ENCODE measurements around the gene ARPC5.

ARPC5 gene

DNA sequence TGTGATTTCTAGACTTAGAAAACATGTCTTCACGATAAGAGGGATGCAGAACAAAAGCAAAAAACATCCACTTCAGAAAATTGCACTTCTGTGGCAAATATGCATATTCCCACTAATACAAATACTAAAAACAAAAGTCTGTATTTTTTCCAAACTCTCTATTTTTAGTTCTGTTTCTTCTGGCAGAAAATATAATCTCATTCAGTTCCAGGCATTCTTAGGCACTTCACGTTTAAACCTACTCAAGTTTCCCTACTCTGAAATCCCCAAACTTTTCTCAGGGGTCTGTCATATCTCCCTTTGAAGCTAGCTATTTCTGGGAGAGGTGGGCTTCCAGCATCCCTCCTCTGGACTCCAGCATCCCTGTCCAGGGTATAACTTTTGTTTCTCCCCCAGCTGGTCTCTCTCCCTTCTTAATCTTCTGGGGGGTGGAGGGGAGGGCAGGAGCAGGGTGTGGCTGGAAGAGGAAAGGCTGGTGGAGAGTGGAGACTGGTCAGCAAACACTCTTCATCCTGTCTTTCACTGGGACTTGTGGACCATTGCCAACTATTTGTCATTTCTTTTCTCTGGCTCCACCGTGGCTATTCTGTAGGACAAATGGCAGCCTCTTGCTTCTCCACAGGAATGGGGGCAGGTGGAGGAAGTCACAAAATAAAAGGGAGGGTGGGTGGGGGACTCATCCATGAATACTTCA is 25.7 kb downstream of the ARPC5 start:
- DNase-seq = peak; percentile 60

GRCh38 chr1:183609313-183609712 is 26.3 kb downstream of the ARPC5 start:
- DNase-seq = peak; percentile 86

GRCh38 chr1:183607322-183607980 is 28.1 kb downstream of the ARPC5 start:
- DNase-seq = no peak

DNA sequence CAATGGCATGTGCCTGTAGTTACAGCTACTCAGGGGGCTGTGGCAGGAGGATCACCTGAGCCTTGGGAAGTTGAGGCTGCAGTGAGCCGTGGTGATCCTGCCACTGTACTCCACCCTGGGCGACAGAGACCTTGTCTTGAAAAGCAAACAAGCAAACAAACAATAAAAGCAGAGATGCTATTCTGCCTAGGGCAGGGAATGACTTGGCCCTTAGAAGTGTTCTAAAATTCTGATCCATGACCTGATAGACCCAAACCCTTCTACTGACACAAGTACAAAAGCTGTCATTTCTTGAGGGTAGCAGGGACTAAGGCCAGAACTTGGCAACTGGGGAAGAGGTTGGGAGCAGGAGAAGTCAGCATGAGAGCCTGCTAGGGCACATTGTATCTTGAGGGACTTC is 29.7 kb downstream of the ARPC5 start:
- DNase-seq = no peak

DNA sequence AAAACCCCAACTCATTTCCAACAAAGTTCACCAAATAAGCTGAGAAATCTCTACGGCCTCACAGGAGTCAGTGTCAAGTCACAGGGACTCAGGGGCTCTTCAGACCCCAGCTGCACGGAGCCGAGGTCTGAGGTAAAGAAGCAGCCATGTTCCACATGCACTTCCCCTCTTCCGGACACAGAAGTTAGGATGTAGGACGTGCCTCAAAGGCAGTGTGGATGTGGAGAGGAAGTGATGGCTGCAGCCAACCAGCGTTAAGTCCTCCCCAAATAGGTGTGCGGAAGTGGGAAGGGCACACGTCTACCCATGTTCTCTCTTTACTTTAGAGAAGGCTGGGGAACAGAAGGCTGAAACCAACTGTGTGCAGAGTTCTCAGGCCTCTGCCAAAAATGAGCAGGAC is 30.8 kb downstream of the ARPC5 start:
- DNase-seq = no peak

GRCh38 chr1:183604038-183604808 is 31.4 kb downstream of the ARPC5 start:
- peak; percentile 96 for DNase-seq

DNA sequence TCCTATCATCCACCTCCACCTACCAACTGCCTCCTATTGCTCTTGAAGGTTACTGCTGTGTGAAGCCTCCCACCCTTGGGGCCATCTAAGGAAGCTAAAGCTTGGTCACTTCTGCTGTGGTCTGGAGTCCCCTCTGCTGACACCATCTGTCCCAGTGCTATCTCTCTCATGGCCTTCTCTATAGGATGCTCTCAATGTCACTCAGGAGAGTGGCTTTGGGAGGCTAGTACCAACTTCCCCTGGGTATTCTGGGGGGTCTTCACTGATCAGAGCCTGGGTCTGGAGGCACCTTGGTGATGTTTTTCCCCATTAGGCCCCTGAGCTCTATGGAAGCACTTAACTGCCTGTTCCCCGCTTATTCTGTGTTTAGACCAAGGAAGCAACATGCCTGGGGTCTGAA is 33.1 kb downstream of the ARPC5 start:
- no peak for DNase-seq

- no peak for DNase-seq
Observed at GRCh38 chr1:183600634-183601033, 34.9 kb downstream of the ARPC5 start.

DNA sequence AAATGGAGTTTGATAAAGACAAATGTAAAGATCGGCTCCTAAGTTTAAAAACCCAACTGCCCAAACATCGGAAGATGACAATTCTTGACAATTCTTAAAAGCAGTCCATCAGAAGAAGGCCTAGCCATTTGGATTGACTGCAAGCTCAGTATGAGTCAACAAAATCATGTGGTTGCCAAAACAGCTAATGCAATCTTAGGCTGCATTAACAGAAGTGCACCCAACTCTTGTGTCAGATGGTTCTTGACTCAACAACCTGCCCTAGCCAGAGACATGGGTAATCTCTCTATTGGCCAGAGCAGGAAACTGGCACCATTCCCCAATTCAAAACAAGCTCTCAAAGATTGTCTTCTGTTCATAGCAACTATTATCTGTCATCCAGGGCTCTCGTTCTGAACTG is 35.4 kb downstream of the ARPC5 start:
- DNase-seq = peak; percentile 82

GRCh38 chr1:183598386-183598785 is 37.2 kb downstream of the ARPC5 start:
- peak; percentile 70 for DNase-seq

DNA sequence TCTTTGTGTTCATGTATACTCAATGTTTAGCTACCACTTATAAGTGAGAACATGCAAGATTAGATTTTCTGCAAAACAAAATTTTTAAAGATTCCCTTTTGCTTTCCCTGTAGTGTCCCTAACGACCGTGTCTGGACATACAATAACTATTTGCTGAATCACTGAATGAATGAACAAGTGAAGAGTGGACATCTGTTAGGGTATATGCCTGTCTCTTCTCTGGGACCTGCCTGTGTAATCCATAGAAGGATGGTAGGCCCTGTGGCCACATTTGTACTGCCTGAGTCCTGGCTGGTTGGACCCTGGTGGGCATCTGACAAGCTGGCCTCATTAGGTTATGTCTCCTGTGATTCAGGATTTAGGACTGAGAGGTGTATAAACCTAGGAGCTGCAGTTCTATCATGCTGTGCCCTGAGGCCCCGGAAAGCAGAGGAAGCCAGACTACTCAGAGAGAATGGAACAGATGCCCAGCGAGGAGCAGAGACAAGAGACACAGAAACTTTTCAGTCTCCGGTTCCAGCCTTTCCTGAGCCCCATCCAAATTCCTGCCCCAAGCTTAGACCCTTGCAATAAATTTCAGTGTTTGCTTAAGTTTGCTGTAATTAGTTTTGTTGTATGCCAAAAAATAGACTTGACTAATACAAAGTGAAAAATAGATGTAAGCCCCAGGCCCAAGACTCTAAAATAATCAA is 37.8 kb downstream of the ARPC5 start:
- DNase-seq = no peak

DNA sequence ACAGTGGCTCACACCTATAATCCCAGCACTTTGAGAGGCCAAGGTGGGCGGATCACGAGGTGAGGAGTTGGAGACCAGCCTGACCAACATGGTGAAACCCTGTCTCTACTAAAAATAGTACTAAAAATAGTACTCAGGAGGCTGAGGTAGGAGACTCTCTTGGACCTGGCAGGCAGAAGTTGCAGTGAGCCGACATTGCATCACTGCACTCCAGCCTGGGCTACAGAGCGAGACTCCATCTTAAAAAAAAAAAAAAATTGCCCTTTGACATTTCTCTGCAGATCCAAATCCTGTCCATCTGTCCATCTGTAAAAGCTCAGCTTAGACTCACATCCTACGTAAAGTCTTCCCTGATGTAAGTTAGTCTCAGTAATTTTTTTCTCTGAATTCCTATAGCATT is 39.1 kb downstream of the ARPC5 start:
- DNase-seq = no peak

DNA sequence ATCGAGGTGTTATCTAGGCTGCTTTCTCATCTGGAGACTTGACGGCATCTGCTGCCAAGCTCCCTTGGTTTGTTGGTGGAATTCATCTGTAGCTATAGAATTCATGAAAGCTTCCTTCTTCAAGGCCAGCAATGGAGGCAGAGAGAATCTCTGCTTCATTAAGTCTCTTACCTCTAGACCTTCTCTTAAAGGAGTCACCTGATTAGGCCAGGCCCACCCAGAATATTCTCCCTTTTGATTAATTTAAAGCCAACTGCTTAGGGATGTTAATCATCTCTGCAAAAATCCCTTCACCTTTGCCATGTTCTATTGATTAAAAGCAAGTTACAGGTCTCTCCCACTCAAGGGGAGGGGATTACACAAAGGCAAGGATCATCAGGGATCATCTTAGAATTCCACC is 40.0 kb downstream of the ARPC5 start:
- DNase-seq = no peak

- no peak for DNase-seq
Observed at GRCh38 chr1:183593356-183593755, 42.2 kb downstream of the ARPC5 start.

GRCh38 chr1:183592733-183593132 is 42.9 kb downstream of the ARPC5 start:
- no peak for DNase-seq

GRCh38 chr1:183590244-183591191 is 45.1 kb downstream of the ARPC5 start, which contains the start of gene NCF2:
NCF2 (minus strand) TSS chr1:183590459; CDS start chr1:183590329, 130 bp downstream.
- no peak for DNase-seq

DNA sequence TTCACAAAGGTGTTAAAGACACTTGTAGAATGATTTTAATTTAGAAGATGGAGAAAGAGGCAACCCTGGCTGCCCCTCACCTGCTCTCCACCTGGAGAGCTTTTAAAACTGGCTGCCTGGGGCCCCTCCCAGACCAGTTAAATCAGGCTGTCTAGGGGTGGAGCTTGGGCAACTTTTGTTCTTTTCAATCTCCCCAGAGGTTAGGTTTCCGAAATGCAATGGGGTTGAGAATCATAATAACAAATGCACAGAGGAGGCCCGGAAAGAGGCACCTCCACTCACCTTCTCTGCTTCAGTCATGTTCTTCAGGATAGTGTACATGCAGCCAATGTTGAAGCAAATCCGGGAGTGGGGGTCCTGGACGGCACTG is 45.7 kb downstream of the ARPC5 start:
- no peak for DNase-seq

GRCh38 chr1:183589384-183589783 is 46.2 kb downstream of the ARPC5 start:
- no peak for DNase-seq

- no peak for DNase-seq
Observed at GRCh38 chr1:183588827-183589226, 46.8 kb downstream of the ARPC5 start.

GRCh38 chr1:183586926-183587325 is 48.7 kb downstream of the ARPC5 start:
- no peak for DNase-seq

GRCh38 chr1:183586455-183586854 is 49.1 kb downstream of the ARPC5 start:
- DNase-seq = no peak

DNA sequence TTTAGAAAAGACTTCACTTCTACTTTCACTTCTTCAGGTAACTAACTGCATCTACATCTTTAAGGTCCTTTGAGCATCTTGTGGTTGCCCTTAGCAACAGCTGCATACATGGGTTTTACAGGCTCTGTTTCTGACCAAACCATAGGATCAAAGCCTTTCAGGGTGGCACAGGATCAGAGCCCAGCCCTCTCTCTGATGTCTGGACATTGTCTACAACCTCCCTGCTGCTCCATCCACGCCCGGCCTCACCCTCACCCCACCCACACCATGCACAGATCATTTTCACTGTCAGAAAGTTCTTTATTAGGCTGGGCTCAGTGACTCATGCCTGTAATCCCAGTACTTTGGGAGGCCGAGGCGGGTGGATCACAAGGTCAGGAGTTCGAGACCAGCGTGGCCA is 50.5 kb downstream of the ARPC5 start:
- no peak for DNase-seq

Measured in fibroblast of upper back skin (primary cell).